ENCODE measurements around the gene HDAC4.
A peak's percentile ranks its signal among the peaks of the same experiment; 100 is the strongest.

The HDAC4 gene

GRCh38 chr2:239275847-239276831, 124.7 kb downstream of the HDAC4 start:
- no peak for DNase-seq

- DNase-seq = peak; percentile 97
These were observed 125.7 kb downstream of the HDAC4 start for GRCh38 chr2:239275044-239275685.

- DNase-seq = no peak
These were observed 126.3 kb downstream of the HDAC4 start for GRCh38 chr2:239274391-239275043.

- no peak for DNase-seq
These were observed 127.3 kb downstream of the HDAC4 start for GRCh38 chr2:239273280-239274234.

- no peak for DNase-seq
These were observed 128.2 kb downstream of the HDAC4 start for GRCh38 chr2:239272626-239273025.

GRCh38 chr2:239271882-239272281, 128.9 kb downstream of the HDAC4 start:
- no peak for DNase-seq

- no peak for DNase-seq
These were observed 129.3 kb downstream of the HDAC4 start for GRCh38 chr2:239271471-239271870.

GRCh38 chr2:239269916-239270315, 130.9 kb downstream of the HDAC4 start:
- DNase-seq = no peak

GRCh38 chr2:239269173-239269885, 131.5 kb downstream of the HDAC4 start:
- no peak for DNase-seq

- no peak for DNase-seq
These were observed 132.3 kb downstream of the HDAC4 start for GRCh38 chr2:239268549-239268948.

GRCh38 chr2:239268082-239268481, 132.7 kb downstream of the HDAC4 start:
- DNase-seq = no peak

GRCh38 chr2:239267288-239267951, 133.4 kb downstream of the HDAC4 start:
- no peak for DNase-seq

GRCh38 chr2:239266779-239267287, 134.0 kb downstream of the HDAC4 start:
- DNase-seq = no peak

- DNase-seq = no peak
These were observed 134.4 kb downstream of the HDAC4 start for GRCh38 chr2:239266434-239266766.

- DNase-seq = peak; percentile 7
These were observed 135.0 kb downstream of the HDAC4 start for GRCh38 chr2:239265681-239266433.

GRCh38 chr2:239264838-239265651, 135.8 kb downstream of the HDAC4 start:
- peak; percentile 59 for DNase-seq

GRCh38 chr2:239264492-239264837, 136.4 kb downstream of the HDAC4 start:
- DNase-seq = no peak

GRCh38 chr2:239263669-239264491, 136.9 kb downstream of the HDAC4 start:
- DNase-seq = no peak
